Measurements from ENCODE around the gene PIEZO1.

The PIEZO1 gene

DNA sequence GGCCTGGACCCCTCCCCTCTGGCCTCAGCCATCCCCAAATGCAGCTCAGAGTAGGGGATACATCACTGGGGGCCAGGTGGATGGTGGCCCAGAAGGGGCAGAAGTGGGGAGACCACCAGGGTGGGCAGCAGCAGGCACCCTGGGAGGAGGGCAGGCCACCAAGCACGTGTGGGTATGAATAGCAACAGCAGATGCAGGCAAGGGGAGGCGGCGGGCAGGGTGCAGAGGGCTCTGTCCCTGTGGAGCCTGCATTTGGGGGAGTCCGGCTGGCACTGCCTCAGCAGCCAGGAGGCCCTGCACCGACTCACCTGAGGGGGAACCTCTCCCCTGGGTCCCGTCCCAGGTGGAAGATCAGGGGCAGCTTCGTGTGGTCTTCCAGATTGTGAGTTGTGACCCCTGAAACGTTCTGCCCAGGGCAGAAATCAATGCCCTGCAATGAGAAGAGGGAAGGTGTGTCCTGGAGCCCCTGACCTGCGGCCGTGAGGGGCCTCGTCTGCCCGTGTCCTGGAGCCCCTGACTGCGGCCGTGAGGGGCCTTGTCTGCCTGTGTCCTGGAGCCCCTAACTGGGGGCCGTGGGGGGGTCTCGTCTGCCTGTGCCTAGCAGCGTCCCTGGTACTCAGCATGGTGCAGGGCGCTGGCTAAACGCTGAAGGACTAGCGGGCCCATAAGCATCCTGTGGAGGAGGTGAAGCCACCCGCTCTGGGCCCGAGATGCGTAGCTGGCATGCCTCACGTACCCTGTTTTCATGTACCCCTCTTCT, 37.4 kb upstream of the PIEZO1 start:
- intact Hi-C loops (cut with micrococcal nuclease) = no loop called here
- Mint-ChIP-seq H3K9me3 (no peaks in the 10 kb centered on the region), H3K27me3 (no peaks in the 10 kb centered on the region), H3K4me1 (ENCODE audit: low read depth) (peaks cover 5% of the 10 kb centered on the region), H3K27ac (no peak overlapping the region), H3K36me3 (ENCODE audit: low read depth) (peaks cover 95% of the 10 kb centered on the region), H3K4me3 (no peak overlapping the region)

DNA sequence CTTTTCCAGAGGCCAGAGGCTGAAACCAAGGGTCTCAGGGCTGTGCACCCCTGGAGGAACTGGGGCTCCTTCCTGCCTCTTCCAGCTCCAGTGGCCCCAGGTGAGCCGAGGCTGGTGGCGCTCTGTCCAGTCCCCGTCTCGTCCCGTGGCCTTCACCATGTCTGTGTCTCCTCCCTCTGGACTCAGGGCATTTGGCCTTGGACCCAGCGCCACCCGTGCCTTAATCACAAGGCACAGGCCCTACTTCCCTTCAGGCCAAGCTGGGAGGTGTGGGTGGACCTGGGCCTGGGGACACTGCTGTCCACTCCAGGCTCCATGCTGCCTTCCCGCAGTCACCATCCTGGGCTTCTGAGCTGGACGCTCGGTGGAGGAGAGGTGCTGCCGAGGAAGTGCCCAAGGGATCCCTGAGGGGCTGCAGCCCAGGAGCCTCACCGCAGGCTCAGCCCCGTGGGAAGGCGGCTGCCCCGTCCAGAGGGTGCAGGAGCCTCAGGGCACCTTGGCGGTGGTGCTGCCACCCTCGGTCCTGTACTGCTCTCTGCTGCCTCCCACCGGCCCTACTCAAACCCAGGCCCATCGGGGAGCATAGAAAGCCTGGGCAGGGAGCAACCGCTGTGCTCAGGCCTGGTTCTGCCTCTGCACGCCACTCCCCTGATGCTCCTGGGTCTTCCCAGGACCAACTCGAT, 36.3 kb upstream of the PIEZO1 start:
- no peak overlapping the region for H3K27ac Mint-ChIP-seq
- no peaks in the 10 kb centered on the region for H3K9me3 Mint-ChIP-seq
- peaks cover 5% of the 10 kb centered on the region for H3K4me1 Mint-ChIP-seq (ENCODE audit: low read depth)
- intact Hi-C loops (cut with micrococcal nuclease) = no loop called here
- no peaks in the 10 kb centered on the region for H3K27me3 Mint-ChIP-seq
- peaks cover 95% of the 10 kb centered on the region for H3K36me3 Mint-ChIP-seq (ENCODE audit: low read depth)
- no peak overlapping the region for H3K4me3 Mint-ChIP-seq

DNA sequence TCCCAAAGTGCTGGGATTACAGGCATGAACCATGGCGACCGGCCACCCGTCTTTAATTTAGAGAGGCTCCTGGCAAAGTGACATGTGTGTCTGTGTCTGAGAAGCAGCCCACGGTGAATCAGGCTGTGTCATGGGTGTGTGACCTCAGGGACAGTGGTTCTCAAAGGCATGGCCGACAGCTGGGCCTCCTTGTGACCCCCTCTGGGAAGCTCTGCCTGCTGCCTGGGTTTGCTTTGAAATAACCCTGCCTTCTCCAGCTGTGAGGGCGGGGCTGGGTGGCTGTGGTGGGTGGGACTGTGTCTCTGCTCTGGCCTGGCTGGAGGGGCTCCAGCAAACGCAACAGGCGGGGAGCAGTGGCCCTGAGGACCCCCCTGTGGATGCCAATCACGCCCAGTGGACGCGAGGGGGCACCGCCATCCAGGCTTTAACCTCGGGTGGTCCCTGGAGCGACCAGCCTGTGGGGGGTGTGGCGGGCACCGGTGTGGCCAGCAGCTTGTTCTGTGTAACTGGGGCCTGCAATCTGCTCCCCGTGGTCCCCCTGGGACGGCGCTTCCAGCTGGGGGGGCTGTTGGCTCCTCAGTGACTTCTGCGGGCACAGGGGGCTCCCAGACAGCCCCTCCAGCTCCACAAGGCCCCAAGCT, 35.5 kb upstream of the PIEZO1 start:
- H3K9me3 Mint-ChIP-seq = no peaks in the 10 kb centered on the region
- H3K4me3 Mint-ChIP-seq = no peak overlapping the region
- no peak overlapping the region for H3K27ac Mint-ChIP-seq
- H3K27me3 Mint-ChIP-seq = no peaks in the 10 kb centered on the region
- H3K4me1 Mint-ChIP-seq (ENCODE audit: low read depth) = peaks cover 8% of the 10 kb centered on the region
- intact Hi-C loops (cut with micrococcal nuclease) = no loop called here
- H3K36me3 Mint-ChIP-seq (ENCODE audit: low read depth) = peaks cover 88% of the 10 kb centered on the region

DNA sequence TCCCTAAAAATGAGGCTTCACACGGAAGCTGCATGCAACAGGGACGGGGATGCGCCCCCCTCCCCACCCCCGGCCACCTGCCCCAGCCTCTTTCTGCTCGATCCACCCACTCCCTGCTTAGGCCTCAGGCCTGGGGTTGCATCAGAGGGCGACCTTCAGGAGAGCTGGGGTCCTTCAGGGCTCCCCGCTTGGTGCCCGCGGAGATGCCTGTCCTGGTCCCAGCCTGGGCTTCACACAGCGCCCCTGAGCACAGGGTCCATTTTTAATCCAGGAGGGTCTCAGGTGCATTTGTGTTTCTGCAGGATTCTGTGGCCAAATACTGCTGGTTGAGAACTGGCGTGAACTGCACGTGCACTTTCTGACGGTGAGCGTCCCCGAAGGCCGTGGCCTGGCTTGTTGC, 34.1 kb upstream of the PIEZO1 start:
- H3K27ac Mint-ChIP-seq = no peak overlapping the region
- H3K9me3 Mint-ChIP-seq = no peaks in the 10 kb centered on the region
- H3K4me3 Mint-ChIP-seq = no peak overlapping the region
- H3K27me3 Mint-ChIP-seq = no peaks in the 10 kb centered on the region
- intact Hi-C loops (cut with micrococcal nuclease) = no loop called here
- H3K4me1 Mint-ChIP-seq (ENCODE audit: low read depth) = peaks cover 10% of the 10 kb centered on the region
- H3K36me3 Mint-ChIP-seq (ENCODE audit: low read depth) = peaks cover 74% of the 10 kb centered on the region

DNA sequence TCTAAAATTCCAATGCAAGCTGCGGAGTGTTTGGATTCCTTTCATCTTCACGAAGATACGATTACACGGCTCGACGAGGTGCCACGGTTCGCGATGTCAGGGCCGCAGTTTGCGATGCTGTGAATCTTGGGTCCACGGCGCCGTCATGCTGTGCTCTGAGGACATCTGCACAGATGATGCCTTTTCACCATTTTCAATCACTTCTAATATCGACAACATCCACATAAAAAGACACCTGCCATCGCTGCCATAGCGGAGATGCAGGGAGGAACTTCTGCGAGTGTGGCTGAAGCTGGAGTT, 33.5 kb upstream of the PIEZO1 start:
- Mint-ChIP-seq H3K4me1 (ENCODE audit: low read depth) (peaks cover 10% of the 10 kb centered on the region), H3K27me3 (no peaks in the 10 kb centered on the region), H3K27ac (no peak overlapping the region), H3K9me3 (no peaks in the 10 kb centered on the region), H3K4me3 (no peak overlapping the region), H3K36me3 (ENCODE audit: low read depth) (peaks cover 69% of the 10 kb centered on the region)
- intact Hi-C loops (cut with micrococcal nuclease) = no loop called here

DNA sequence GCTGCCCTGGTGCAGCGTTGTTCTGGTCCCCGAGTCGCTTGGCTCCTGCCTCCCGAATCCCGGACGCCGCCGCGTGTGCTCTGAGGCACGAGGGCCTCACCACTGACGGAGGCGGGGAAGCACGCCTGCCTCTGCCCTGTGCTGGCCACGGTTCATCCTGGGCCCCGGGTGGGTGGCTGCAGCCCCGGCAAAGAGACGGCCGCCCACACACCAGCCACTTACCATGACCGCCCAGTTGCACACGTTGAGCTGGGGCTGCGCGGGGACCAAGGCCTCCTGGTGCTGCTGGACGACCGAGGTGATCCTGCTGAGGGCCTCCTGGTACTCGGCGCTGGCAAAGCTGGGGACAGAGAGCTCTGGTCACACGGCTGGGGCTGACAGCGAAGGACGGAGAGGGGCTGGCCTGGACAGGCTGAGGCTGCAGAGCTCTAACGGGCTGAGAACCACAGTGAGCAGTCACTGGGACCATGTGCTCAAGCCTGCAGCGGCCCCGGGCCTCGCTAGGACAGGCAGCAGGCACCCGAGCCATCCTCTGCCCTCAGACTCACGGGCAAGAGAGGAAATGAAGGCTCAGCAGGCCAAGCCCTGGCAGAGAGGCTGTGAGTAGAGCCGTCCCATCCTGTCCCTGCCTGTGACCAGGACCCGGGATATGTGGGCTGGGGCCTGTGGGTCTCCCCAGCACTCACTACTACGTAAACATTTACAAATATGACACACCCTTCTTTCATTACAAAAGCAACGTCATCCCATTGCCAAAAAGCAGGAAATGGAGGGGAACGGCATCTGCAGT, 33.0 kb upstream of the PIEZO1 start:
- Mint-ChIP-seq H3K36me3 (ENCODE audit: low read depth) (peaks cover 65% of the 10 kb centered on the region), H3K4me1 (ENCODE audit: low read depth) (peaks cover 10% of the 10 kb centered on the region), H3K4me3 (no peak overlapping the region), H3K27ac (no peak overlapping the region), H3K9me3 (no peaks in the 10 kb centered on the region), H3K27me3 (no peaks in the 10 kb centered on the region)
- intact Hi-C loops (cut with micrococcal nuclease) = no loop called here

DNA sequence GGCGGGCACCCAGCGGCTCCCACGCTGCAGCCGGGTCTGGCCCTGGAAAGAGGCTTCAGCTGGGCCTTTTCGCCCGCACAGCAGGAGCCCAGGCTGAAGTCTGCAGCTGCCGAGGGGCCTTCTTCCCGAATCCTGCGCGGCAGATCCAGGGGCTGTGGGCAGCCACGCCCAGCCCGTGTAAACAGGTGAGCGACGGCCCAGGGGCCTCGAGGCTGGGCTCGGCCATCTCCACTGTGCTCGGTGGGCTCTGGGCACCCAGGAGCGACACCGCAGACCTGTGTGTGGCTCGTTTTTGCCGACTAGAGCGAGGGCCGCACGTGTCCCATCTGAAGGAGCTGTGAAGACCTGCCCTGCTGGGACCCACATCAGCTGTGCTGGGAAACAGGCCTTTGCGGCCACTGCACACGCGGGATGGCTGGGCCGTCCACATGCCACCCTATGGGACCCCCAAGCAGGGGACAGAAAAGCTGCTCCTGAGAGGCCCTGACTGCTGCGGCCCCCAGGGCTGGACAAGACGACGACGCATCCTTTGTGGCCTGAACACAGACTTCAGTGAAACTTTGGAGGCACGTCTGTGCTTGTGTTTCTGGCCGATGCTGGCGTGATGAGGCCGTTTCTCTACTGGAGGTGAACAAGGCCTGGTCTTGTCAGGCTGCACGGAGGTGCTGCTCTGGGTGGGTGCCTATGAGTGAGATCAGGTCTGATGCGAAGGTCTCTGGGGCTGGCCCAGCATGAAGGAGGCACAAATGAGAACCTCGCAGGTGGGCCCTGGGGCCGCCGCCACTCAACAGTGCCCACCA, 31.9 kb upstream of the PIEZO1 start:
- H3K4me1 Mint-ChIP-seq (ENCODE audit: low read depth) = peaks cover 13% of the 10 kb centered on the region
- H3K27me3 Mint-ChIP-seq = no peaks in the 10 kb centered on the region
- H3K9me3 Mint-ChIP-seq = no peaks in the 10 kb centered on the region
- H3K4me3 Mint-ChIP-seq = no peak overlapping the region
- intact Hi-C loops (cut with micrococcal nuclease) = no loop called here
- no peak overlapping the region for H3K27ac Mint-ChIP-seq
- H3K36me3 Mint-ChIP-seq (ENCODE audit: low read depth) = peaks cover 55% of the 10 kb centered on the region

DNA sequence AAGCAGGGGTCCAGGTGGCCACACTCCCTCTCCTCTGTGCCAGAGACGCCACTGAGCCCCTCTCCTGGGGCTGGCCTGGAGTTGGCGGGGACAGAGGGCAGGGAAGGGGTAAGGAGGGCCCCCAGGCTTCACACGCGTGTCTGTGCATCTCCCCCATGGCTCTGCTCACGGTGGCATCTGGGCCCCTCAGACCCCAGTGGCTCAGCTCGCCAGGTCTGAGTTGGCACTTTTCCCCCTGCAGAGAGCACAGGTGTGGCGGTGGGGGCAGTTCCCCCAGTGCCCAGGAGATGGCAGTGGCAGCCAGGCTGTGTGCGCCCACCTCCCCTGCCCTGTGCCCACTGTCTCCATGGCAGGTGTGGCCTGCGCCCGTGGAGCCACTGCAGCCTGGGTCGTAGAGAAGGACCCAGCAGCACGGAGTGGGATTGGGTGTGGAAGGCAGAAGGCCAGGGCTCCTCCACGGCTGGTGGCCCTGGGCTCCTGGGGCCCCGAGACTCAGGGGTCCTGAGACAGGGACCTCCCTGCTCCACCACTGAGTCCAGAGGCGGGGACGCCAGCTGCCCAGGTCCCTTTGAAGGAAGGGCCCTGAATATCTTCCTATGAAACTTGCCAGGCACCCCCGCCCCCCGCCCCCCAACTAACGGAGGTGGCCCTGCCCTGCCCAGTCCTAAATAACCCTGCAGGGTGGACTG, 31.0 kb upstream of the PIEZO1 start:
- peaks cover 55% of the 10 kb centered on the region for H3K36me3 Mint-ChIP-seq (ENCODE audit: low read depth)
- intact Hi-C loops (cut with micrococcal nuclease) = no loop called here
- no peak overlapping the region for H3K27ac Mint-ChIP-seq
- peaks cover 17% of the 10 kb centered on the region for H3K4me1 Mint-ChIP-seq (ENCODE audit: low read depth)
- no peak overlapping the region for H3K4me3 Mint-ChIP-seq
- H3K9me3 Mint-ChIP-seq = no peaks in the 10 kb centered on the region
- no peaks in the 10 kb centered on the region for H3K27me3 Mint-ChIP-seq

DNA sequence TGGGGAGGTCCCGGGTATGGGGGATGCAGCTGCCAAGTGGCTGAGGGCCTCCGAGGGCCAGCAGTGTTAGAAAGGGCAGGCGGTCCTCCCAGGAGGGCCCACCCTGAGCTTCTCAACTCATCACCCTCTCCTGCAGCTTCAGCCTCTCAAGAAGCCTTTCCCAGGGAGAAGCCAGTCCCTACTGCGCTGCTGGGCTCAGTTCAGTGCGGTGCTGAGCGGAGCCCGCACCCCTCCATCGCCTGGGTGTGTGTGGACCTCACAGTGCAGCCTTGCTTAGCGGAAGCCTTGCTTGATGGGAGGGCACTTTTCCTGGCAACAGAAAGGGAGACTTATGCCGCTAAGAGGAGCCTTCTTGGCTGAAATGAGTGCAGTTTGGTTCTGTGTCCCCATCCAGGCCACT, 30.2 kb upstream of the PIEZO1 start:
- H3K9me3 Mint-ChIP-seq = no peaks in the 10 kb centered on the region
- intact Hi-C loops (cut with micrococcal nuclease) = no loop called here
- H3K27me3 Mint-ChIP-seq = no peaks in the 10 kb centered on the region
- no peak overlapping the region for H3K27ac Mint-ChIP-seq
- H3K4me1 Mint-ChIP-seq (ENCODE audit: low read depth) = peaks cover 25% of the 10 kb centered on the region
- no peak overlapping the region for H3K4me3 Mint-ChIP-seq
- H3K36me3 Mint-ChIP-seq (ENCODE audit: low read depth) = peaks cover 55% of the 10 kb centered on the region

DNA sequence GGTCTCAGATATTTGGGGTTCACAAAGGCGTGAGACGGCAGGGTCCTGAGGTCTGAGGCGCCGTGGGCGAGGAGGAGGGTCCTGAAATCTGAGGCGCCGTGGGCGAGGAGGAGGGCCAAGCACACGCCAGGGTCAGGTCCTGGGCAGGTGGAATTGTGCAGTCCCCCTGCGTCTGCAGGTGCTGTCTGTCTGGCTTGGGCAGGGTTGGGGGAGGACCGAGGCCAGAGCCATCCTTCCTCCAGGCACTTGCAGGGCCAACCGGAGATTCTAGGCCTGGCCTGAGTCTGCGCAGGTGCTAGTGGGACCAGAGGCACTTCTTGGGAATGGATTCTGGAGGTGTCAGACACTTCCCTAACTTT, 29.1 kb upstream of the PIEZO1 start:
- Mint-ChIP-seq H3K9me3 (no peaks in the 10 kb centered on the region), H3K27ac (no peak overlapping the region), H3K4me3 (no peak overlapping the region), H3K4me1 (ENCODE audit: low read depth) (peaks cover 36% of the 10 kb centered on the region), H3K27me3 (no peaks in the 10 kb centered on the region), H3K36me3 (ENCODE audit: low read depth) (peaks cover 57% of the 10 kb centered on the region)
- intact Hi-C loops (cut with micrococcal nuclease) = loop anchor here (5.0 kb wide), 3 partner anchors 123 to 403 kb away; partner anchors contain the start of gene ZNF778

DNA sequence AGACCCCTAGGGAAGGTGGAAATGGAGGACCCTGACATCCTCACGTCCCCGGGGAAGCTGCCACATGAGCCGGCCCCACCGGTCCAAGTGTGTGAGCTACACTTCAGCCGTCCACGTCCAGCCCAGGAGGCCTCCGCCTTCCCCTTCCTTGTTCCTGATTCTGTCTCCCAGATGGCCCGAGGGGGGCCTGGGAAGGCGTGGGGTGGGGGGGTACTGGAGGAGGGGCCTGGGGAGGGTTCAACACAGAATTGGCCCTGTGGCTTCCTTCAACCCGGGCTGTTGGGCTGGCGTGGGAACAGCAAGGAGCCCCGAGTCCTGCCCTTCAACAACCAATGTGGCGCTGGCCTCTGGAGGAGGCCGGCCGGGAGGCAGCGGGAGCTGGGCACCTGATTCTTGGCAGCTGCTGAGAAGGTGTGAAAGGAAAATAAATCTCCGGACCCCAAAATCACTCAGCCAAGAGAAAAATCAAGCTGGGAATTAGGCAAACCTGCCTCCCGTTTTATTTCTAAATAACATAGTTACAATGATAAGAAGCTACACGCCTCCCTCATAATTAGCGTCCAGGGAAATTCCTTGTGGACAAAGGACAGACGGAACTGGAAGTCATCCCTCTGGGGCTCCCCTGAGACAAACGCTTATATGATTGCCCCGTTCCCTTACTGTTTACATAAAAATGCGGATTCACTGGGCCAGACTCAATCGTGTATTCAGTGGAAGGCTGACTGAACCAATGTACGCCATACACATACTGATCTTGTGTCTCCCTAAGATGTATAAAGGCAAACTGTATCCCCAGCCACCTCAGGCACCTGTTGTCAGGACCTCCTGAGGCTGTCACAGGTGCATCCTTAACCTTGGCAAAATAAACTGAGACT, 28.5 kb upstream of the PIEZO1 start:
- peaks cover 57% of the 10 kb centered on the region for H3K36me3 Mint-ChIP-seq (ENCODE audit: low read depth)
- H3K27me3 Mint-ChIP-seq = no peaks in the 10 kb centered on the region
- H3K4me3 Mint-ChIP-seq = peak overlapping the region; percentile 80
- H3K9me3 Mint-ChIP-seq = no peaks in the 10 kb centered on the region
- peaks cover 40% of the 10 kb centered on the region for H3K4me1 Mint-ChIP-seq (ENCODE audit: low read depth)
- peak overlapping the region; percentile 88 for H3K27ac Mint-ChIP-seq
- intact Hi-C loops (cut with micrococcal nuclease) = loop anchor here (2.0 to 5.0 kb wide), 4 partner anchors 43 to 404 kb away; partner anchors contain the start of genes GALNS, TRAPPC2L and ZNF778

DNA sequence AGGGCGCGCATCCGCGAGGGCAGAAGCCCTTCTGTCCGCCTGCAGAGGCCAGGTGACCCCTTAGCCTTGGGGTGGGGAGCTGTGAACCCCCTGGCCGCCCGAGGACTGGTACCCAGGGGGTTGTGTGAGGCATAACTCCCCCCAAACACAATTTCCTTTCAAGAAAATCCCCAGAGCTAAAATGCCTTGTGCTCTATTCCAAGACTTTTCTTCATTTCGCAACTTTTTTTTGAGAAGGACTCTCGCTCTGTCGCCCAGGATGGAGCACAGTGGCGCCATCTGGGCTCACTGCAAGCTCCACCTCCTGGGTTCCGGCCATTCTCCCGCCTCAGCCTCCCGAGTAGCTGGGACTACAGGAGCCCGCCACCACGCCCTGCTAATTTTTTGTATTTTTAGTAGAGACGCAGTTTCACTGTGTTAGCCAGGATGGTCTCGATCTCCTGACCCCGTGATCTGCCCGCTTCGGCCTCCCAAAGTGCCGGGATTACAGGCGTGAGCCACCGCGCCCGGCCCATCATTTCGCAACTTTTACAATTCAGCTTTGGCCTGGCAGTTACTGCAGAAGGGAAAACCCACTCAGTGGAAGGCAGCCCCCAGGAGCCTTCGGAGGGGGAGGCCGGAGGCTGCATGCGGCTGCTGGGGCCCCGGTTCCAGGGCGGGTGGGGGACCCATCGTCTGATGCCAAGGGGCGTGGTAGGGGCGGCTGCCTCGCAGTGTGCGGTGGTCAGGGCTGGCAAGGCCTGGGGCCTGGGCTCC, 27.7 kb upstream of the PIEZO1 start:
- H3K27ac Mint-ChIP-seq = peak overlapping the region; percentile 88
- intact Hi-C loops (cut with micrococcal nuclease) = loop anchor here (2.0 to 5.0 kb wide), 4 partner anchors 44 to 405 kb away; partner anchors contain the start of genes GALNS, TRAPPC2L and ZNF778
- peaks cover 58% of the 10 kb centered on the region for H3K36me3 Mint-ChIP-seq (ENCODE audit: low read depth)
- no peaks in the 10 kb centered on the region for H3K27me3 Mint-ChIP-seq
- peak overlapping the region; percentile 80 for H3K4me3 Mint-ChIP-seq
- H3K4me1 Mint-ChIP-seq (ENCODE audit: low read depth) = peaks cover 48% of the 10 kb centered on the region
- no peaks in the 10 kb centered on the region for H3K9me3 Mint-ChIP-seq

All from dendritic cell treated with granulocyte-macrophage colony-stimulating factor and Interleukin-4, amounts not matched to agents 40 ng/mL and 50 ng/mL, for 4 days (primary cell).